GM18909 (cell line): ENCODE results near the gene CHST8.
"Not testable (repeated sequence)": the region's sequence is repeated elsewhere in the genome, so short reads cannot be mapped to it uniquely, and the experiment has no call there.

Experiments
- ATAC-seq: cut with Tn5 transposase; IDR thresholded peaks from one replicate; pipeline ENCODE4 v1.9.1; 2021; ENCODE audit warnings: mild to moderate bottlenecking; ENCODE audit not compliant: unreplicated experiment, poor library complexity

CHST8 gene

GRCh38 chr19:33639035-33639681 is 17.4 kb downstream of the CHST8 start:
- ATAC-seq, result no peak

GRCh38 chr19:33640773-33641172 is 19.0 kb downstream of the CHST8 start:
- ATAC-seq, result no peak

GRCh38 chr19:33641261-33641660 is 19.5 kb downstream of the CHST8 start:
- ATAC-seq, result no peak

- no peak for ATAC-seq
Measured at GRCh38 chr19:33641956-33642498, 20.3 kb downstream of the CHST8 start.

- no peak for ATAC-seq
Measured at GRCh38 chr19:33644284-33644836, 22.6 kb downstream of the CHST8 start.

GRCh38 chr19:33646306-33646705 is 24.6 kb downstream of the CHST8 start:
- no peak for ATAC-seq

GRCh38 chr19:33647146-33647545 is 25.4 kb downstream of the CHST8 start:
- no peak for ATAC-seq

GRCh38 chr19:33649627-33650305 is 28.0 kb downstream of the CHST8 start:
- ATAC-seq, result no peak

- no peak for ATAC-seq
Measured at GRCh38 chr19:33653684-33654083, 31.9 kb downstream of the CHST8 start.

GRCh38 chr19:33654840-33655508 is 33.2 kb downstream of the CHST8 start:
- ATAC-seq, result no peak

GRCh38 chr19:33659835-33660234 is 38.1 kb downstream of the CHST8 start:
- no peak for ATAC-seq

GRCh38 chr19:33660410-33661124 is 38.8 kb downstream of the CHST8 start:
- ATAC-seq, result no peak

- no peak for ATAC-seq
Measured at GRCh38 chr19:33661336-33661735, 39.6 kb downstream of the CHST8 start.

- ATAC-seq, result no peak
Measured at GRCh38 chr19:33662391-33663092, 40.8 kb downstream of the CHST8 start.

GRCh38 chr19:33663316-33663715 is 41.6 kb downstream of the CHST8 start:
- not testable (repeated sequence) for ATAC-seq

GRCh38 chr19:33664744-33665143 is 43.0 kb downstream of the CHST8 start:
- ATAC-seq, result no peak

- ATAC-seq, result no peak
Measured at GRCh38 chr19:33665776-33666595, 44.2 kb downstream of the CHST8 start.

GRCh38 chr19:33667141-33667650 is 45.4 kb downstream of the CHST8 start:
- no peak for ATAC-seq

- no peak for ATAC-seq
Measured at GRCh38 chr19:33667881-33668280, 46.1 kb downstream of the CHST8 start.
